Activated CD4-positive, alpha-beta T cell treated with anti-CD3 and anti-CD28 coated beads, Interleukin-2, amount 50 U/mL, for 1 hour (primary cell): Measurements from ENCODE around the gene MRPL1.

Source experiments
- DNase-seq: peaks from one replicate; pipeline ENCODE4 v3.0.0-alpha.2; 2020

The MRPL1 gene

GRCh38 chr4:77852892-77853495, 9.6 kb upstream of the MRPL1 start:
- DNase-seq = peak; percentile 52

DNA sequence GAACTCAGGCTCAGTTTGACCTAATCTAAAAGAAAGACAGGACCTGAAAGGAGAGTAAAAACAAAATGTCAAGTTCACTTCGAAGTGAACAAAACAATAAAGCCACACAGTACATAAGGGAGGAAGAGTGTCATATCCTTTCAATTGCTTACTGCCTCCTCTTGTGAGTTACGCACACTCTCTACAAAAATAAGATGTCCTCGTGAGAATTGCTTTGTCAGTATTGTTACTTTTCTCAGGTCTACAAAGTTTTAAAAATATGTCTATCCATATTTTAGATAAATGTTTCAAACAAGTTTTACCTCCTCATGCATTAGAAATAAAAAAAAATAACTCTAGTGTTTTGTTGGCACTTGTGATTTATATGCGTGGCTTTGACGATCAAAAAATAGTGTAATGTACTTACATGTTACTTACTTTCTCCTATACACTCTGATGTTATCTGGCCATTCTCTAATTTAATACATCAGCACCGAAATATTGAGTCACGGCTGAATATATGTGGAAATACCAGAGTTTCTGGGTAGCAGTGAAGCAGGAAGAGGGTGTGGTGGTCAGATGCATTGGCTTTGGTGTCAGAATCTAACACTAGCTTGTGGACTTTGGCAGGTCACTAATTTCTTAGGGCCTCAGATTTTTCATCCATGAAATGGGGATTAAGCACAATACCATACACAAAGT, 8.1 kb upstream of the MRPL1 start:
- DNase-seq = no peak

DNA sequence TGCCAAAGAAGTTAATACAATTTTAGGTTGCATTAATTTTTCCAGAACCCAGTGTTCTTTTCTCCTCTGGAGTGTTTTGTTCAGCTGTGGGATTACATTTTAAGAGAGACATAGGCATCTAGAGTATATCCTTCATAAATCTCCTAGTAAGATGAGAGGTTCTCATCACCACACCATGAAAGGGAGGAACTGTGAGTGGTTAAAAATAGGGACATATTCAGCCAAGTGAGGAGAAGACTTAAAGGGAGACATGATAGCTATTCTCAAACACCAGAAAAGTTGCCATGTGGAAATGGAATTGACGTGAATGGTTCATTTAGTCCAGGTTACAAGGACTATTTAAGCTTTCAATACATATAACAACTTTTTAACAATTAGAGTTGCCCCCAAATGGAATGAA, 6.5 kb upstream of the MRPL1 start:
- DNase-seq = no peak

DNA sequence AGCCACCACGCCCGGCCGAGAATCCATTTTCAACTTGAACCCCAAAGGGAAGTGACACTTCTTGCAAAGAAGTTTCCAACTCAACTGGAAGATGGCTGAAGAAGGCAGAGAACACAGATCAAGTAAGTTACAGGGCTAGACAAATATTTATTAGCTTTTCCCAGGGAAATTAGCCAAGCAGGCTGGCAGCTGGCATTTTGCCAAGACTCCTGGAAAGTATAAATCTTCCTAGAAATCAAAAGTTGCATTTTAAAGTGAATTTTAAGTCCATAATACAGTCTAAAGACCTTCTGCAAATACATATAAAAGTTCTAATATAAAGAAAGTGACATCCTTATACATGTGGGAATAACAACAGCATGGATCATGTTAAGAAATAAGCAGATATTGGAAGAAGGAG, 3.4 kb upstream of the MRPL1 start:
- no peak for DNase-seq

DNA sequence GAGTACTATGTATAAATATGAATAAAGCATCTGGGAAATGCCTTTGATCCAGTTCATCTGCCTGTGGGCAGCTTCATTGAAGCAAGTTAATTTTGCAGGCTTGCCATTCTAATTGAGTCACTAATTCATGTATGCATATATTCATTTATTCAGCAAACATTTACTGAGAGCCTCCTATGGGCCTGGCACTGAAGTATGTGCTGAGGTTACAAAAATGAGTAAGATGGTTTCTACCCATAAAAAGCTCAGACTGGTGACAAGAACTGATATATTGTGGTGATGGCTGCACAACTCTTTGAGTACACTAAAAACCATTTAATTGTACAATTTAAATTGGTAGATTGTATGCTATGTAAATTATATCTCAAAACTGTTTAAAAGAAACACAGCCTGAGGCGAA, 1.1 kb upstream of the MRPL1 start:
- DNase-seq = no peak

GRCh38 chr4:77863341-77863740, 711 bp downstream of the MRPL1 start:
- DNase-seq = peak; percentile 4

GRCh38 chr4:77865259-77865658, 2.6 kb downstream of the MRPL1 start:
- DNase-seq = no peak

DNA sequence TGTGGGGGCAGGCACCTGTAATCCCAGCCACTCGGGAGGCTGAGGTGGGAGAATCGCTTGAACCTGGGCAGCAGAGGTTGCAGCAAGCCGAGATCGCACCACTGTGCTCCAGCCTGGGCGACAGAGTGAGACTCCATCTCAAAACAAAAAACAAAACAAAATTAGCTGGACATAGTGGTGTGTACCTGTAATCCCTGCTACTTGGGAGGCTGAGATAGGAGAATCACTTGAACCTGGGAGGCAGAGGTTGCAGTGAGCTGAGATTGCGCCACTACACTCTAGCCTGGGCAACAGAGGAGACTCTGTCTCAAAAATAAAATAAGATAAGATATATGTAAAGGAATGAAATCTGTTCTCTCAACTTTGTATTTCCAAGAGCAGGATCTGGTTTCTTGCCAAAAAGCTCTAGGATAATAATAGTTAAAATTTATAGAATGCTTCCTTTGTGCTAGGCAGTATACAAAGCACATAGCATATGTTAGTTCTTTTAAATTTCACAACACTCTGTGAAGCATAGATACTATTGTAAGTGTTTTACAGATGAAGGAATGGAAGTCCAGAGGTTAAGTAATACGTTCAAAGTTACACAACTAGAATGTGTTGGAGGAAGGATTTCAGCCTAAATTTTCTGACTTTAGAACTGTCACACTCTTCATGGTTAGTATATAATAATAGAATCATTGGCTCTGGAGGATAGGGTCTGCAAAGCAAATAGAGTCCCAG, 10.3 kb downstream of the MRPL1 start:
- no peak for DNase-seq

GRCh38 chr4:77877167-77877566, 14.5 kb downstream of the MRPL1 start:
- DNase-seq = no peak

DNA sequence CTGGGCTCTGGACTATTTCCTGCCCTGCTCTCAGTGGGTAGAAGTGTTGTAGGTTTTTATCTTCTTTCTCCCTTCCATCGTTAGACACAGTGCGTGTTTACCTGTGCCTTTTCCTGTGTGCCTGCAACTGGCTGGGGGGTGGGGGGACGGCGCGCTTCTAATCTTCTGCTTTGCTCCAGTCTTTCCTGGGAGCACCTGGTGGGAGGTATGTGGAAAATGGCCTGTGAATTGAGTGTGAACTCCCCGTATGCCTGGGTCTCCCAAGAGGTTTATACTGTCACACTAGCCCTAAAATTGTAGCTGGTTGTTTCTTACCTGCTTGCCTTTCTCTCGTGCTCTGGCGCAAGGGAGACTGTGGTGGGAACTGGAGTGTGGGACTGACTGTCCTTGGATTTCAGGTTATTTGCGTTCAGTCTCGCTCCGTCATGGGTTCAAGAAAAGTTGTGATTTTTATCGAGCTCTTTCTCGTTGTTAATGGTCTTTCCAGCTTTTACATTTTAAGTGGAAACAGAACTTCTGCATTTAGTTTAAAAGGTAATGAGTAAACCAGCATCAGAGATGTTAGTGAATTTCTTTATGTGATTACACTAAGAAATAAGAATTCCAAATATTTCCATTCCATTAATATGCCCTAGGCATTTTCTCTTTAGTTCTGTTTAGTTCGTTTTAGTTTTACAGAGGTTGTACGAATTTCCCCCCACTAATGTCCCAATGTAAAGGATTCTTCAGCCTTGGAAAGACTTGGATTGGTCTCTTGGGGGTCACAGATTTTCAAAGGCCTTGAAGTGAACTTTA, 15.3 kb downstream of the MRPL1 start:
- no peak for DNase-seq

- DNase-seq = no peak
These were observed 18.2 kb downstream of the MRPL1 start for GRCh38 chr4:77880784-77881183.

DNA sequence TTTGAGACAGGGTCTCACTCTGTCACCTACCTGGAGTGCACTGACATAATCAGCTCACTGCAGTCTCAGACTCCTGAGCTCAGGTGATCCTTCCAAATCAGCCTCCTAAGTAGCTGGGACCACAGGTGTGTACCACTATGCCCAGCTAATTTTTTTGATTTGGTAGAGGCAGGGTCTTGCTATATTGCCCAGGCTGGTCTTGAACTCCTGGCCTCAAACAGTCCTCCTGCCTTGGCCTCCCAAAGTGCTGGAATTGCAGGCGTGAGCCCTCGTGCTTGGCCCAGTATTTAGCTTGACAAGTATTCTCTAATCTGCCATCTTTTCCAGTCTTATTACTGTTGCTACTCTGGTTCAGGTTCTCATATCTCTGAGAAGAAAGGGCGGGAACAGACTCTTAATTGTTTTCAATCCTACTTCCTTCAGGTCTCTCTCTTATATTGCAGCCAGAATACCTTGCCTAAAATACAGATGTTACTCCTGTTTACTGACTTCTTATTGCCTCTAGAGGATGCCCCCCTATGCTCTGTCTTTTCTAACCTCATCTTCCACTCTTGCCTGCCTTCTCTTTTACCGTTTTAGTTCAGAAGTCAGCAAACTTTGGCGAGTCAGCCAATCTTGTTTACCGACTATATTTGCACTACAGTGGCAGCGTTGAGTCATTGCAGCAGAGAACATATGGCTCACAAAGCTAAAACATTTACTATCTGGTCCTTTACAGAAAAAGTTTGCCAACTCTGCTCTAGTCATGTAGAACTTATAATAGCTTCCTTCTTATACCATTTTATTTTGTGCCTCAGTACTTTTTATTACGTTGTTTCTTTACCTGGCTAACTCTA, 19.0 kb downstream of the MRPL1 start:
- no peak for DNase-seq

DNA sequence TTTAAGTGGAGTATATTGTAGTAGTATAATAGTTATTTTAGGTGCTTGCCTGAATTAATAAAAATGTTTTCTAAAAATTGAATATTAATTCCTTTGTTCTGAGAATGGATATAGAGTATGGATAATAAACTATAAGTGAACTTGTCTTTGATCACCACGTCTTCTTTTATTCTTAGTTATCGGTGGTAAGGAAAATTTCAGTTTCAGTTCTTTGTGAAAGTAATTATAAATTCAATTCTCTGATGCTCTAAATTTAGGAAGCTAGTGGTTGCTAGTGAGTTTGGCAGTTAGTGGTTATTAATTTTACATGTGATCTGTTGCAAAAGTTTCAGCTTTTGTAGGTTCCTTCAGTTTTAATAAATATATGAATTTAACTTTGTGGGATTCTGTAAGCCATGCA, 30.8 kb downstream of the MRPL1 start:
- DNase-seq = no peak

- DNase-seq = no peak
These were observed 37.0 kb downstream of the MRPL1 start for GRCh38 chr4:77899607-77900006.

- no peak for DNase-seq
These were observed 40.6 kb downstream of the MRPL1 start for GRCh38 chr4:77903186-77903585.

DNA sequence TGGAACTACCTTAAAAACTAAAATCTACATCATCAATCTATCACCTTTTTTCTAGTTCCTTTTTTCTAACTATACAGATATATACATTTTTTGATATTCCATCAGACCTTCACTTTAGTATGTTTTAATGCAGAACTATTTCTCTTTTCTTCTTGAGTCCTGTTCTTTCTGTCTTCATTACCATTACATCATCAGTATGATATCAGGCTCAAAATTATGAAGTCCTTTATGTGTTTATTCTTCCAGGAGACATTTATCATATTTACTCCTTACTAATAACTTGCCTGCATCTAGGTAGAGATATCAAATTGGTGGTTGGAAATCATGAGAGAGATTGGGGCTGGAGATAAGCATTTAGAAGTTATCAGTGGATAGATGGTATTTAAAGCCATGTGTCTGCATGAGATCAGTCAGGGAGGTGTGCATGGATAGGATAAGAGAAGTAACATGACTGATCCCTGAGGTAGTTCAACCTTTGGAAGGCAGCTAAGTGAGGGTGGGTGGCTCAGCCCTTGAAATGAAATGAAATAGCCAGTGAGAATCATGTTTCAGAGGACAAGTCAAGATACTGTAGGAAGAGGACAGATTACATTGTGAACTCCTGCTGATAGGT, 43.1 kb downstream of the MRPL1 start:
- no peak for DNase-seq

DNA sequence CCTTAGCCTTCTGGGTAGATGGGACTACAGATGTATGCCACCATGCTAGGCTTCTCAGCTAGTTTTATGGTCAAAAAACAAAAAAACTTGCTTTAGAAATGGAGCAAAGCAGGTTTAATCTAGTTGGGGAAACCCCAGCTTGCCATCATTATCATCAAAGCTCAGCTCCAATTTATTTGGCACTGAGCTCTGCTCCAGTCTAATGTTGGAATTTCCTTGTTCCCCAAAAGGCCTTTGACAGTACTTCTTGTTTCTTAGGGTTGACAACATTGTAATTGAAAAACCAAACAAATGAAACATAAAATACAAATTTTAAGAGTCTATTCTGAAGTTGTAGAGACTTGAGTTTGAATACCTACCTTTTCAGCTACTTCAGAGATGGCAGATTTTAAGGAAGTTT, 48.0 kb downstream of the MRPL1 start:
- DNase-seq = no peak

DNA sequence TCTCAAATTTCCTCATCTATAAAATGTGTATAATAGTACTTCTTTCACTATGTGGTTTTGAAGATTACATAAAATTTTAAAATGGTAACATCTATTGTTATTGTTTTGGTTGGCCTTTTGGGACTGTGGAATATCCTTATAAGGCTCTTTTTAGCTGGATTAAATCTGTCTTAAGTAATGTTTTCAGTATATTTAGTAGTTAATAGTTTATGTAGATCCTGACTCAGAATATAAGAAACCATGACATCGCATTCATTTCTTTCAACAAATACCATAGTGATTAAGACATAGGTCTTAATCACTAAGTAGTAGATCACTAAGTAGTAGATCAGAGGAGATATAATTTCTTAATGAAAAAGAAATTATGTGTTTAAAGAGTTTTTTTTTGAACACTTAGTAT, 48.5 kb downstream of the MRPL1 start:
- DNase-seq = no peak

DNA sequence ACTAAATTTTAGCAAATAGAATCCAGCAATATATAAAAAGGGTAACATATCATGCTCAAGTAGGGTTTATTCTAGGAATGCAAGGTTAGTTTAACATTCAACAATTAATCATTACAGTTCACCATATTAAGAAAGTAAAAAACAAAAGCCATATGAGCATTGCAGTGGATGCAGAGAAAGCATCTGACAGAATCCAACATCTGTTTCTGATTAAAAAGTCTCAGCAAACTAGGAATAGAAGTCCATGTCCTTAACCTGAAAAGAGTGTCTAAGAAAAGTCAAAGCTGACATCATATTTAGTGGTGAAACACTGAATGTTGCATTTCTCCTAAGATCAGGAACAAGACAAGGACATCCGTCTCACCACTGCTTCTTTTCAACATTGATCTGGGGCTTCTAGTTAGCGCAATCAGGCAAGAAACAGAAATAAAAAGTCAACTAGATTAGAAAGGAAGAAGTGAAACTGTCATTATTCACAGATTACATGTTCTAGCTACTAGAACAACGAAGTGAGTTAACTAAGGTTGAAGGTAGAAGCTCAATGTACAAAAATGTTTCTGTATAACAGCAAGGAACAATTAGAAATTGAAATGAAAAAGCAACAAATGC, 49.3 kb downstream of the MRPL1 start:
- no peak for DNase-seq

DNA sequence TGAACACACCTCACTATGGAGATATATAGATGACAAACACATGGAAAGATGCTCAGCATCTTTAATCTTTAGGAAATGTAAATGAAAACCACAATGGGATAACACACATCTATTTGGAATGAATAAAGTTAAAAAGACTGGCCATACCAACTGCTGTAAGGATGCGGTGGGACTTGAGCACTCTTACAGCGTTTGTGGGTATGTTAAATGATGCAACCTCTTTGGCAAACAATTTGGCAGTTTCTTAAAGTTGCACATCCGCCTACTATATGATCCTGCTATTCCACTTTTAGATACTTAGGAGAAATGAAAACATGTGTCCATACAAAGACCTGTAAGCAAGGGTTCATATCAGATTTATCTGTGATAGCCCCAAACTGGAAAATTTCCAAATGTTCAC, 50.7 kb downstream of the MRPL1 start:
- DNase-seq = no peak

DNA sequence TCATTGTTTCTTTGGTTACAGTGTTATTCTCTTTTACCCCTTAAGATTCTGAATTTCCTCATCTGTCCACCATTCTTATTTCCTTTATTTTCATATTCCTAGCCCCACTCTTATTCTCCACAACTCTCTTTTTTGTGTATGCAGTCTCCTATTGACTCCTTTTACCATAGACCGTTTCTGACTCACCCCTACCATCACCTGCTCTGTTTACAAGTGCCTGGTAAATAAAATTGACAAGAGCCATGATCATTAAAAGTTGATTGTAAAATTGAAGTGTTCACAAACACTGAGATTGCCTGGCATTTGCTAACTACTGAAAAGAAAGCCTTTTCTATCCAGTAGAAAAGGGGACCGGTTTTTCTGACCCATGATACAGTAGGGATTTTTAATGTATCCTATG, 54.4 kb downstream of the MRPL1 start:
- DNase-seq = no peak

DNA sequence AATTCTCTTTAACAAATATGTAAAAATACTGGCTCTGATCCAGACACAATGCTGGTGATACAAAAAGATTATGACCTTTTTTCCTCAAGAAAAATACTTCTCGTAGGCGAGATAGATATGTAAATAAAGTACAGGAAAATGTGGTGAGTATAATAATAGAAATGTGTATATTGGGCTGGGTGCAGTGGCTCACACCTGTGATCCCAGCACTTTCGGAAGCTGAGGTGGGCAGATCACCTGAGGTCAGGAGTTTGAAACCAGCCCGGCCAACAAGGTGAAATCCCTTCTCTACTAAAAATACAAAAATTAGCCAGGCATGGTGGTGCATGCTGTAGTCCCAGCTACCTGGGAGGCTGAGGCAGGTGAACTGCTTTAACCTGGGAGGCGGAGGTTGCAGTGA, 55.0 kb downstream of the MRPL1 start:
- DNase-seq = no peak
